HL-60/S4 (cell line): ENCODE measurements around the gene NSMCE1.
"Not testable (repeated sequence)": the region's sequence is repeated elsewhere in the genome, so short reads cannot be mapped to it uniquely, and the experiment has no call there.

Experiments
- in situ Hi-C: fragments of 300-500 bp; cut with MboI; formaldehyde crosslinking; loops from 2 replicates; pipeline ENCODE4 v1.14.3; 2022; ENCODE audit warnings: low sequenced_read_pairs

Gene NSMCE1

GRCh38 chr16:27272697-27273096, 4.1 kb upstream of the NSMCE1 start:
- in situ Hi-C loops = not testable (repeated sequence)

GRCh38 chr16:27272076-27272475, 3.5 kb upstream of the NSMCE1 start:
- in situ Hi-C loops = no loop called here

GRCh38 chr16:27270349-27270748, 1.8 kb upstream of the NSMCE1 start:
- in situ Hi-C loops = no loop called here

GRCh38 chr16:27269300-27270150, 953 bp upstream of the NSMCE1 start:
- in situ Hi-C loops = no loop called here

- in situ Hi-C loops = no loop called here
Observed at GRCh38 chr16:27267037-27267677, 1.4 kb downstream of the NSMCE1 start.

- in situ Hi-C loops = no loop called here
Observed at GRCh38 chr16:27265982-27266381, 2.6 kb downstream of the NSMCE1 start.

GRCh38 chr16:27264151-27264550, 4.4 kb downstream of the NSMCE1 start:
- in situ Hi-C loops = no loop called here

GRCh38 chr16:27262904-27263423, 5.6 kb downstream of the NSMCE1 start:
- in situ Hi-C loops = not testable (repeated sequence)

GRCh38 chr16:27259710-27260109, 8.9 kb downstream of the NSMCE1 start:
- in situ Hi-C loops = no loop called here

- in situ Hi-C loops = no loop called here
Observed at GRCh38 chr16:27258241-27258734, 10.3 kb downstream of the NSMCE1 start.

GRCh38 chr16:27257271-27257670, 11.3 kb downstream of the NSMCE1 start:
- in situ Hi-C loops = no loop called here

GRCh38 chr16:27256861-27257260, 11.7 kb downstream of the NSMCE1 start:
- in situ Hi-C loops = no loop called here

- in situ Hi-C loops = no loop called here
Observed at GRCh38 chr16:27254262-27254811, 14.2 kb downstream of the NSMCE1 start.

GRCh38 chr16:27253526-27253930, 15.0 kb downstream of the NSMCE1 start:
- in situ Hi-C loops = no loop called here

- in situ Hi-C loops = no loop called here
Observed at GRCh38 chr16:27252206-27252585, 16.4 kb downstream of the NSMCE1 start.

GRCh38 chr16:27251541-27252205, 16.9 kb downstream of the NSMCE1 start:
- in situ Hi-C loops = no loop called here

GRCh38 chr16:27248886-27249285, 19.7 kb downstream of the NSMCE1 start:
- in situ Hi-C loops = not testable (repeated sequence)

- in situ Hi-C loops = no loop called here
Observed at GRCh38 chr16:27248036-27248435, 20.5 kb downstream of the NSMCE1 start.

GRCh38 chr16:27247076-27247475, 21.5 kb downstream of the NSMCE1 start:
- in situ Hi-C loops = not testable (repeated sequence)

- in situ Hi-C loops = no loop called here
Observed at GRCh38 chr16:27246439-27246838, 22.1 kb downstream of the NSMCE1 start.
